WTC11 (cell line): ENCODE results near the gene MRPS10. TPM values are rescaled to one million over a fixed set of nuclear protein-coding genes. Genes with fewer than 3 reads are reported as not detected.

Experiments
- ATAC-seq: fragments of 200-7000 bp; cut with Tn5 transposase; 2 replicates; pipeline ENCODE4 v1.10.0; 2021; ENCODE audit warnings: mild to moderate bottlenecking, moderate library complexity
- CTCF ChIA-PET: fragments of 300-600 bp; sonication (Branson Sonifier 250); formaldehyde crosslinking; loops from one replicate; lab custom pipeline; 2021; ENCODE audit warnings: antibody characterized with exemption; lab: Charles Lee
- POLR2A ChIA-PET: fragments of 350-600 bp; sonication (Branson Sonifier 250); formaldehyde crosslinking; loops from one replicate; lab custom pipeline; 2021; ENCODE audit warnings: antibody characterized with exemption; lab: Charles Lee
- DNase-seq: peaks from one replicate; pipeline ENCODE4 v3.0.0; 2021; ENCODE audit warnings: low spot score
- H3K27ac Mint-ChIP-seq: 2 replicates; pipeline ENCODE4 v1.8.0; 2021; ENCODE audit warnings: mixed read lengths
- H3K27me3 Mint-ChIP-seq: 2 replicates; pipeline ENCODE4 v1.8.0; 2021; ENCODE audit warnings: low read depth, mild to moderate bottlenecking, moderate library complexity, mixed read lengths
- H3K36me3 Mint-ChIP-seq: 2 replicates; pipeline ENCODE4 v1.8.0; 2021; ENCODE audit warnings: mixed read lengths
- H3K4me1 Mint-ChIP-seq: 2 replicates; pipeline ENCODE4 v1.8.0; 2022; ENCODE audit warnings: mixed read lengths
- H3K4me3 Mint-ChIP-seq: 2 replicates; pipeline ENCODE4 v1.8.0; 2021; ENCODE audit warnings: mild to moderate bottlenecking, moderate library complexity, mixed read lengths
- H3K9me3 Mint-ChIP-seq: 2 replicates; pipeline ENCODE4 v1.8.0; 2021; ENCODE audit warnings: mixed read lengths
- ATF6 ChIP-seq: sonication (generic); formaldehyde crosslinking; IDR thresholded peaks from 2 replicates; pipeline ENCODE4 v1.8.1; 2023; ENCODE audit warnings: mild to moderate bottlenecking, missing genetic modification reagents
- CREM ChIP-seq: sonication (generic); formaldehyde crosslinking; IDR thresholded peaks from 2 replicates; pipeline ENCODE4 v1.8.1; 2022; ENCODE audit warnings: mild to moderate bottlenecking, missing genetic modification reagents, moderate library complexity
- CTCF ChIP-seq: fragments of 200-600 bp; IDR thresholded peaks from 2 replicates; pipeline ENCODE4 v1.8.0; 2022; ENCODE audit warnings: antibody characterized with exemption
- EMX1 ChIP-seq: fragments of 250-450 bp; sonication (Bioruptor Pico); IDR thresholded peaks from 2 replicates; pipeline ENCODE4 v1.8.0; 2021; ENCODE audit warnings: mild to moderate bottlenecking
- ETV6 ChIP-seq: sonication (generic); formaldehyde crosslinking; IDR thresholded peaks from 2 replicates; pipeline ENCODE4 v1.8.1; 2022; ENCODE audit warnings: mild to moderate bottlenecking, missing genetic modification reagents
- FOXK1 ChIP-seq: sonication (generic); formaldehyde crosslinking; IDR thresholded peaks from 2 replicates; pipeline ENCODE4 v1.8.0; 2022; ENCODE audit warnings: mild to moderate bottlenecking, moderate library complexity, missing genetic modification reagents
- HMGXB4 ChIP-seq: sonication (generic); formaldehyde crosslinking; IDR thresholded peaks from 2 replicates; pipeline ENCODE4 v1.8.1; 2023; ENCODE audit warnings: mild to moderate bottlenecking, moderate library complexity, missing genetic modification reagents
- NR2C2 ChIP-seq: sonication (generic); formaldehyde crosslinking; IDR thresholded peaks from 2 replicates; pipeline ENCODE4 v1.8.0; 2022; ENCODE audit warnings: mild to moderate bottlenecking, missing genetic modification reagents
- RORB ChIP-seq: fragments of 250-450 bp; sonication (Bioruptor Pico); IDR thresholded peaks from 2 replicates; pipeline ENCODE4 v1.9.0; 2021; ENCODE audit warnings: mild to moderate bottlenecking
- SMAD3 ChIP-seq: sonication (generic); formaldehyde crosslinking; IDR thresholded peaks from 2 replicates; pipeline ENCODE4 v1.8.0; 2022; ENCODE audit warnings: missing genetic modification reagents, mild to moderate bottlenecking, borderline replicate concordance
- STAT6 ChIP-seq: sonication (generic); formaldehyde crosslinking; conservative IDR thresholded peaks from 2 replicates; pipeline ENCODE4 v1.8.1; 2023; ENCODE audit warnings: mild to moderate bottlenecking, low read depth, missing genetic modification reagents, moderate library complexity
- TEAD1 ChIP-seq: sonication (generic); formaldehyde crosslinking; IDR thresholded peaks from 2 replicates; pipeline ENCODE4 v1.8.0; 2022; ENCODE audit warnings: mild to moderate bottlenecking, missing genetic modification reagents
- ZBTB21 ChIP-seq: sonication (generic); formaldehyde crosslinking; IDR thresholded peaks from 2 replicates; pipeline ENCODE4 v1.8.1; 2023; ENCODE audit warnings: mild to moderate bottlenecking, missing genetic modification reagents, borderline replicate concordance
- ZNF121 ChIP-seq: sonication (generic); formaldehyde crosslinking; IDR thresholded peaks from 2 replicates; pipeline ENCODE4 v1.8.0; 2023; ENCODE audit warnings: missing genetic modification reagents
- ZNF138 ChIP-seq: sonication (generic); formaldehyde crosslinking; conservative IDR thresholded peaks from 2 replicates; pipeline ENCODE4 v1.8.1; 2022; ENCODE audit warnings: mild to moderate bottlenecking, moderate library complexity, missing genetic modification reagents
- ZNF263 ChIP-seq: sonication (generic); formaldehyde crosslinking; IDR thresholded peaks from 2 replicates; pipeline ENCODE4 v1.8.1; 2022; ENCODE audit warnings: low read depth, mild to moderate bottlenecking, moderate library complexity, missing genetic modification reagents
- ZNF396 ChIP-seq: fragments of 250-450 bp; sonication (Bioruptor Pico); IDR thresholded peaks from 2 replicates; pipeline ENCODE4 v1.8.0; 2021; ENCODE audit warnings: mild to moderate bottlenecking, moderate library complexity, borderline replicate concordance
- ZNF423 ChIP-seq: fragments of 250-450 bp; sonication (Bioruptor Pico); IDR thresholded peaks from 2 replicates; pipeline ENCODE4 v2.1.2; 2022; ENCODE audit warnings: mild to moderate bottlenecking, moderate library complexity
- ZNF671 ChIP-seq: fragments of 250-450 bp; sonication (Bioruptor Pico); IDR thresholded peaks from 2 replicates; pipeline ENCODE4 v1.8.0; 2021; ENCODE audit warnings: mild to moderate bottlenecking
- total RNA-seq: library from RNA; stranded (reverse); gene quantifications from 3 replicates; pipeline ENCODE4 v1.2.3, GENCODE V29; 2021
- TF ChIP-seq, protein P1 (sequence below): fragments of 250-450 bp; sonication (Bioruptor Pico); IDR thresholded peaks from 2 replicates; pipeline ENCODE4 v1.8.0; 2021; ENCODE audit warnings: mild to moderate bottlenecking
- TF ChIP-seq, protein P2 (sequence below): sonication (generic); formaldehyde crosslinking; IDR thresholded peaks from 2 replicates; pipeline ENCODE4 v1.8.1; 2022; ENCODE audit warnings: mild to moderate bottlenecking, moderate library complexity, missing genetic modification reagents
- TF ChIP-seq, protein P3 (sequence below): sonication (generic); formaldehyde crosslinking; IDR thresholded peaks from 2 replicates; pipeline ENCODE4 v1.8.0; 2022; ENCODE audit warnings: missing genetic modification reagents

MRPS10 gene
- total RNA-seq, 1 experiment from 2014 or later = 31.3 TPM

DNA sequence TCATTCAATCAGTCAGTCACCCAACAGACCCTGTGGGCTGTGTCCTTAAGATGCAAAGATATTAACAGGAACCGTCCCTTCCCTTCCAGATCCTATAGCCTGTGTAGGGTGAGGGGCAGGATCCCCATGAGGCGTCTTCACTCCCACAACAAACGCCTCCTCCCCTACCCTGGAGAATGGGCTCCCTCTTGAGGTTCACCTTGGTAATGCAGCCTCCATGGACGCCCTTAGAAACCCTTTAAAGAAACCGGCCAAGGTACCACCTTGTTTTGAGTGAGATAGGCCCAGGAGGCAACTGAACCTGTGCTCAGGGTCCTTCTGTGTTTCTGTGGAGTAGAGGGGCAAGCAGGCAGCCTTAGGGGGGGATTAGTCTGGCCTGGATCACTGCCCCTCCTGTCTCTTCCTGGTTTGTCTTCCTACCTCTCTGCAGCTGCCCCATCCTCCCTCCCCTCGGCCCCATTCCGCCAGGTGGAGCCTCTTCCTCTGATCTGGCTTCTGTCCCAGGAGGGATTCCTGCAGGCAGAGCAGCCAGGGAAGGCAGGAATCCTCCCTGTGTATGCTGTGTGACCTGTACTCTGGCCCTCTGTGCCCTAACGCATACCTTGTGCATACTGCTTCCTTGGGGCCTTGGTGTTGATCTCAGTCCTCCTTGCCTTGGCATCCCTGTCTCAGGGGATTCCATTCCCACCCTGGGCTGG, 51.1 kb downstream of the MRPS10 start:
- ChIA-PET POLR2A (interaction anchor here (0.7 kb wide), 1 partner anchor 114 kb away, joined by 4 read pairs; no protein-coding TSS in a partner anchor), CTCF (interaction anchor here (0.7 to 5.9 kb wide), 21 partner anchors 9 to 381 kb away, joined by 3 to 46 read pairs (median 4); partner anchors contain the start of gene C6orf132)
- peak; percentile 96 for DNase-seq
- ATAC-seq = peak; percentile 91
- Mint-ChIP-seq H3K4me1 (peaks cover 45% of the 10 kb centered on the region), H3K27ac (peak overlapping the region; percentile 81), H3K36me3 (no peaks in the 10 kb centered on the region), H3K4me3 (no peak overlapping the region), H3K27me3 (peaks cover 11% of the 10 kb centered on the region), H3K9me3 (peaks cover 4% of the 10 kb centered on the region)
- TF ChIP-seq ZNF671 (CRISPR knock-in tag) (no peak), TEAD1 (CRISPR knock-in tag) (peak; percentile 12; the same call in 1 of the 2 replicates), ATF6 (CRISPR knock-in tag) (no peak), NR2C2 (no peak), ZNF121 (CRISPR knock-in tag) (0 out of 2 replicates have a peak, but pooled peaks have one; percentile 8), ZNF263 (CRISPR knock-in tag) (no peak; the same call in 1 of the 2 replicates), CTCF (peak; percentile 96), ZBTB21 (CRISPR knock-in tag) (no peak), ZNF138 (no peak), CREM (CRISPR knock-in tag) (no peak), SMAD3 (no peak), ZNF396 (CRISPR knock-in tag) (no peak), ZNF423 (CRISPR knock-in tag) (no peak), STAT6 (no peak), EMX1 (0 out of 2 replicates have a peak, but pooled peaks have one; percentile 14), FOXK1 (peak; percentile 32; the same call in 1 of the 2 replicates), ETV6 (0 out of 2 replicates have a peak, but pooled peaks have one; percentile 18), RORB (CRISPR knock-in tag) (no peak), HMGXB4 (peak; percentile 54; the same call in 1 of the 2 replicates)
- TF ChIP-seq, protein P1, sequence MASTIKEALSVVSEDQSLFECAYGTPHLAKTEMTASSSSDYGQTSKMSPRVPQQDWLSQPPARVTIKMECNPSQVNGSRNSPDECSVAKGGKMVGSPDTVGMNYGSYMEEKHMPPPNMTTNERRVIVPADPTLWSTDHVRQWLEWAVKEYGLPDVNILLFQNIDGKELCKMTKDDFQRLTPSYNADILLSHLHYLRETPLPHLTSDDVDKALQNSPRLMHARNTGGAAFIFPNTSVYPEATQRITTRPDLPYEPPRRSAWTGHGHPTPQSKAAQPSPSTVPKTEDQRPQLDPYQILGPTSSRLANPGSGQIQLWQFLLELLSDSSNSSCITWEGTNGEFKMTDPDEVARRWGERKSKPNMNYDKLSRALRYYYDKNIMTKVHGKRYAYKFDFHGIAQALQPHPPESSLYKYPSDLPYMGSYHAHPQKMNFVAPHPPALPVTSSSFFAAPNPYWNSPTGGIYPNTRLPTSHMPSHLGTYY (CRISPR knock-in tag) = no peak
- TF ChIP-seq, protein P2, sequence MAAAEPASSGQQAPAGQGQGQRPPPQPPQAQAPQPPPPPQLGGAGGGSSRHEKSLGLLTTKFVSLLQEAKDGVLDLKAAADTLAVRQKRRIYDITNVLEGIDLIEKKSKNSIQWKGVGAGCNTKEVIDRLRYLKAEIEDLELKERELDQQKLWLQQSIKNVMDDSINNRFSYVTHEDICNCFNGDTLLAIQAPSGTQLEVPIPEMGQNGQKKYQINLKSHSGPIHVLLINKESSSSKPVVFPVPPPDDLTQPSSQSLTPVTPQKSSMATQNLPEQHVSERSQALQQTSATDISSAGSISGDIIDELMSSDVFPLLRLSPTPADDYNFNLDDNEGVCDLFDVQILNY (CRISPR knock-in tag) = no peak
- TF ChIP-seq, protein P3, sequence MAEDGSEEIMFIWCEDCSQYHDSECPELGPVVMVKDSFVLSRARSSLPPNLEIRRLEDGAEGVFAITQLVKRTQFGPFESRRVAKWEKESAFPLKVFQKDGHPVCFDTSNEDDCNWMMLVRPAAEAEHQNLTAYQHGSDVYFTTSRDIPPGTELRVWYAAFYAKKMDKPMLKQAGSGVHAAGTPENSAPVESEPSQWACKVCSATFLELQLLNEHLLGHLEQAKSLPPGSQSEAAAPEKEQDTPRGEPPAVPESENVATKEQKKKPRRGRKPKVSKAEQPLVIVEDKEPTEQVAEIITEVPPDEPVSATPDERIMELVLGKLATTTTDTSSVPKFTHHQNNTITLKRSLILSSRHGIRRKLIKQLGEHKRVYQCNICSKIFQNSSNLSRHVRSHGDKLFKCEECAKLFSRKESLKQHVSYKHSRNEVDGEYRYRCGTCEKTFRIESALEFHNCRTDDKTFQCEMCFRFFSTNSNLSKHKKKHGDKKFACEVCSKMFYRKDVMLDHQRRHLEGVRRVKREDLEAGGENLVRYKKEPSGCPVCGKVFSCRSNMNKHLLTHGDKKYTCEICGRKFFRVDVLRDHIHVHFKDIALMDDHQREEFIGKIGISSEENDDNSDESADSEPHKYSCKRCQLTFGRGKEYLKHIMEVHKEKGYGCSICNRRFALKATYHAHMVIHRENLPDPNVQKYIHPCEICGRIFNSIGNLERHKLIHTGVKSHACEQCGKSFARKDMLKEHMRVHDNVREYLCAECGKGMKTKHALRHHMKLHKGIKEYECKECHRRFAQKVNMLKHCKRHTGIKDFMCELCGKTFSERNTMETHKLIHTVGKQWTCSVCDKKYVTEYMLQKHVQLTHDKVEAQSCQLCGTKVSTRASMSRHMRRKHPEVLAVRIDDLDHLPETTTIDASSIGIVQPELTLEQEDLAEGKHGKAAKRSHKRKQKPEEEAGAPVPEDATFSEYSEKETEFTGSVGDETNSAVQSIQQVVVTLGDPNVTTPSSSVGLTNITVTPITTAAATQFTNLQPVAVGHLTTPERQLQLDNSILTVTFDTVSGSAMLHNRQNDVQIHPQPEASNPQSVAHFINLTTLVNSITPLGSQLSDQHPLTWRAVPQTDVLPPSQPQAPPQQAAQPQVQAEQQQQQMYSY (CRISPR knock-in tag) = no peak
